Trophoblast cell (in vitro differentiated cells and primary cell): Measurements from ENCODE around the gene FHIT.

Experiments used
- DNase-seq, 2 donors: peaks; one replicate each; pipeline ENCODE4 v3.0.0-alpha.2; 2016
- H2AFZ ChIP-seq: 2 replicates; pipeline ENCODE4 v1.6.1; 2013; ENCODE audit warnings: low read length, moderate library complexity, mild to moderate bottlenecking; ENCODE audit not compliant: insufficient read depth, poor library complexity
- H2AK5ac ChIP-seq: 2 replicates; pipeline ENCODE4 v1.6.1; 2013; ENCODE audit warnings: mild to moderate bottlenecking, low read length
- H2BK120ac ChIP-seq: 2 replicates; pipeline ENCODE4 v1.6.1; 2013; ENCODE audit warnings: low read length, mild to moderate bottlenecking, moderate library complexity; ENCODE audit not compliant: insufficient read depth, poor library complexity
- H2BK12ac ChIP-seq: 2 replicates; pipeline ENCODE4 v1.6.1; 2013; ENCODE audit warnings: mild to moderate bottlenecking, low read length, moderate library complexity
- H2BK5ac ChIP-seq: 2 replicates; pipeline ENCODE4 v1.6.1; 2013; ENCODE audit warnings: low read length, low read depth, moderate library complexity, mild to moderate bottlenecking; ENCODE audit not compliant: poor library complexity
- H3K14ac ChIP-seq: 2 replicates; pipeline ENCODE4 v1.6.1; 2013; ENCODE audit warnings: mild to moderate bottlenecking, low read length
- H3K18ac ChIP-seq: 2 replicates; pipeline ENCODE4 v1.6.1; 2013; ENCODE audit warnings: mild to moderate bottlenecking, low read length
- H3K23ac ChIP-seq: 2 replicates; pipeline ENCODE4 v1.6.1; 2013; ENCODE audit warnings: low read length
- H3K27ac ChIP-seq: 2 replicates; pipeline ENCODE4 v1.5.1; 2013; ENCODE audit warnings: low read depth, mild to moderate bottlenecking, inconsistent platforms, low read length, moderate library complexity
- H3K27me3 ChIP-seq: 2 replicates; pipeline ENCODE4 v1.6.1; 2013; ENCODE audit warnings: inconsistent platforms, mild to moderate bottlenecking, low read length, moderate library complexity; ENCODE audit not compliant: insufficient read depth
- H3K36me3 ChIP-seq, 2 experiments: 1 replicate in 1 of 2; 2 replicates in 1 of 2; pipeline ENCODE4 v1.6.1; 2013; ENCODE audit warnings: low read length in 2 of 2, mild to moderate bottlenecking in 2 of 2, moderate library complexity in 1 of 2; ENCODE audit not compliant: insufficient read depth in 2 of 2, control insufficient read depth in 1 of 2
- H3K4ac ChIP-seq: 2 replicates; pipeline ENCODE4 v1.6.1; 2013; ENCODE audit warnings: low read depth, mild to moderate bottlenecking, low read length, moderate library complexity
- H3K4me1 ChIP-seq, 2 experiments: 1 replicate in 1 of 2; 2 replicates in 1 of 2; pipeline ENCODE4 v1.6.1; 2013; ENCODE audit warnings: low read length in 2 of 2, mild to moderate bottlenecking in 2 of 2, moderate library complexity in 1 of 2; ENCODE audit not compliant: insufficient read depth in 2 of 2, control insufficient read depth in 1 of 2
- H3K4me2 ChIP-seq: 2 replicates; pipeline ENCODE4 v1.6.1; 2013; ENCODE audit warnings: inconsistent platforms, mild to moderate bottlenecking, low read length, moderate library complexity
- H3K4me3 ChIP-seq: 2 replicates; pipeline ENCODE4 v1.5.1; 2013; ENCODE audit warnings: mild to moderate bottlenecking, low read depth, low read length, inconsistent platforms
- H3K79me1 ChIP-seq: one replicate; pipeline ENCODE4 v1.6.1; 2013; ENCODE audit warnings: low read length
- H3K79me2 ChIP-seq: 2 replicates; pipeline ENCODE4 v1.6.1; 2013; ENCODE audit warnings: low read length, mild to moderate bottlenecking; ENCODE audit not compliant: control insufficient read depth, insufficient read depth, poor library complexity
- H3K9ac ChIP-seq: 2 replicates; pipeline ENCODE4 v1.6.1; 2013; ENCODE audit warnings: mild to moderate bottlenecking, low read length
- H3K9me3 ChIP-seq: 2 replicates; pipeline ENCODE4 v1.6.1; 2013; ENCODE audit warnings: low read depth, mild to moderate bottlenecking, control low read depth, inconsistent platforms, low read length; ENCODE audit not compliant: insufficient read depth
- H4K12ac ChIP-seq: 2 replicates; pipeline ENCODE4 v1.6.1; 2013; ENCODE audit warnings: low read depth, mild to moderate bottlenecking, low read length, moderate library complexity
- H4K8ac ChIP-seq: 2 replicates; pipeline ENCODE4 v1.6.1; 2013; ENCODE audit warnings: low read depth, mild to moderate bottlenecking, low read length, moderate library complexity
- H4K91ac ChIP-seq: one replicate; pipeline ENCODE4 v1.6.1; 2013; ENCODE audit warnings: low read depth, mild to moderate bottlenecking, low read length, moderate library complexity
- WGBS: extraction: QIAGEN DNeasy Blood & Tissue Kit; methylation state at CpG from one replicate; pipeline ENCODE4 v1.1.7; 2013; ENCODE audit warnings: missing lambda C conversion rate; ENCODE audit not compliant: insufficient read length, insufficient coverage; ENCODE audit errors: extremely low coverage; 5-methylcytosine and 5-hydroxymethylcytosine counted together

Gene FHIT

GRCh38 chr3:61180206-61180605, 71.0 kb downstream of the FHIT start:
- H3K36me3 ChIP-seq: no peaks in the 10 kb centered on the region
- H3K14ac ChIP-seq: no peak overlapping the region
- H3K4me2 ChIP-seq: no peak overlapping the region
- no peaks in the 10 kb centered on the region for H3K79me2 ChIP-seq
- no peak overlapping the region for H2BK120ac ChIP-seq
- H3K9ac ChIP-seq: no peak overlapping the region
- H4K91ac ChIP-seq: no peak overlapping the region
- H2BK5ac ChIP-seq: no peak overlapping the region
- no peaks in the 10 kb centered on the region for H3K4me1 ChIP-seq
- no peaks in the 10 kb centered on the region for H3K9me3 ChIP-seq
- no peak overlapping the region for H3K4ac ChIP-seq
- WGBS: no CpG with 5 or more reads among the region's 2 CpGs
- no peak overlapping the region for H2AK5ac ChIP-seq
- no peak overlapping the region for H2BK12ac ChIP-seq
- H4K12ac ChIP-seq: no peak overlapping the region
- DNase-seq: no peak
- no peaks in the 10 kb centered on the region for H3K27me3 ChIP-seq
- H3K27ac ChIP-seq: no peak overlapping the region
- H2AFZ ChIP-seq: no peak overlapping the region
- no peak overlapping the region for H3K4me3 ChIP-seq
- no peak overlapping the region for H3K18ac ChIP-seq
- H3K79me1 ChIP-seq: no peaks in the 10 kb centered on the region
- H4K8ac ChIP-seq: no peak overlapping the region
- H3K23ac ChIP-seq: no peak overlapping the region

GRCh38 chr3:61178167-61178566, 73.1 kb downstream of the FHIT start:
- Histone ChIP-seq H4K12ac (no peak overlapping the region), H2BK5ac (no peak overlapping the region), H3K27me3 (no peaks in the 10 kb centered on the region), H3K9me3 (no peaks in the 10 kb centered on the region), H3K36me3 (no peaks in the 10 kb centered on the region), H2AK5ac (no peak overlapping the region), H3K27ac (no peak overlapping the region), H3K23ac (no peak overlapping the region), H2AFZ (no peak overlapping the region), H3K4ac (no peak overlapping the region), H4K8ac (no peak overlapping the region), H3K18ac (no peak overlapping the region), H2BK12ac (no peak overlapping the region), H2BK120ac (no peak overlapping the region), H3K79me1 (no peaks in the 10 kb centered on the region), H3K4me3 (no peak overlapping the region), H3K4me2 (no peak overlapping the region), H3K79me2 (no peaks in the 10 kb centered on the region), H4K91ac (no peak overlapping the region), H3K14ac (no peak overlapping the region), H3K4me1 (no peaks in the 10 kb centered on the region), H3K9ac (no peak overlapping the region)
- no CpG with 5 or more reads among the region's 3 CpGs for WGBS
- DNase-seq: no peak

GRCh38 chr3:61177450-61177849, 73.8 kb downstream of the FHIT start:
- no peak overlapping the region for H3K27ac ChIP-seq
- no peak overlapping the region for H2BK12ac ChIP-seq
- WGBS: no CpG with 5 or more reads among the region's 2 CpGs

GRCh38 chr3:61173676-61174075, 77.6 kb downstream of the FHIT start:
- H3K4me3 ChIP-seq: no peak overlapping the region
- H3K9ac ChIP-seq: no peak overlapping the region
- H2BK12ac ChIP-seq: no peak overlapping the region
- H3K27me3 ChIP-seq: no peaks in the 10 kb centered on the region
- DNase-seq: peak in 1 of 2 donors; percentile 7
- H3K23ac ChIP-seq: no peak overlapping the region
- no peak overlapping the region for H2BK120ac ChIP-seq
- H3K79me2 ChIP-seq: no peaks in the 10 kb centered on the region
- H4K8ac ChIP-seq: no peak overlapping the region
- H2AFZ ChIP-seq: no peak overlapping the region
- no peaks in the 10 kb centered on the region for H3K9me3 ChIP-seq
- H3K18ac ChIP-seq: no peak overlapping the region
- no peak overlapping the region for H3K4me2 ChIP-seq
- no peaks in the 10 kb centered on the region for H3K4me1 ChIP-seq
- H4K12ac ChIP-seq: no peak overlapping the region
- no peak overlapping the region for H3K27ac ChIP-seq
- no peaks in the 10 kb centered on the region for H3K36me3 ChIP-seq
- no peak overlapping the region for H3K14ac ChIP-seq
- H4K91ac ChIP-seq: no peak overlapping the region
- no peak overlapping the region for H3K4ac ChIP-seq
- no peaks in the 10 kb centered on the region for H3K79me1 ChIP-seq
- no peak overlapping the region for H2BK5ac ChIP-seq
- H2AK5ac ChIP-seq: no peak overlapping the region

More at GRCh38 chr3:61177450-61177849, 73.8 kb downstream of the FHIT start:
- Histone ChIP-seq H2BK5ac (no peak overlapping the region), H3K4me3 (no peak overlapping the region), H3K4me2 (no peak overlapping the region), H3K9ac (no peak overlapping the region), H3K4ac (no peak overlapping the region), H3K36me3 (no peaks in the 10 kb centered on the region), H3K79me2 (no peaks in the 10 kb centered on the region), H3K79me1 (no peaks in the 10 kb centered on the region), H4K91ac (no peak overlapping the region), H3K27me3 (no peaks in the 10 kb centered on the region), H4K12ac (no peak overlapping the region), H2AK5ac (no peak overlapping the region), H4K8ac (no peak overlapping the region), H3K9me3 (no peaks in the 10 kb centered on the region), H3K23ac (no peak overlapping the region), H3K4me1 (no peaks in the 10 kb centered on the region), H3K14ac (no peak overlapping the region), H2BK120ac (no peak overlapping the region), H2AFZ (no peak overlapping the region), H3K18ac (no peak overlapping the region)
- DNase-seq: no peak
